Osteoblast (primary cell): ENCODE data around the gene ARFGAP1. TPM values are rescaled to one million over a fixed set of nuclear protein-coding genes. Genes with fewer than 3 reads are reported as not detected.
A peak's percentile ranks its signal among the peaks of the same experiment; 100 is the strongest.

Source experiments
- DNase-seq: peaks from one replicate; pipeline ENCODE4 v3.0.0; 2011; ENCODE audit warnings: low spot score, mixed read lengths; ENCODE audit not compliant: insufficient read length; ENCODE audit errors: missing footprints
- H2AFZ ChIP-seq: 2 replicates; pipeline ENCODE4 v1.6.0; 2011; ENCODE audit warnings: mild to moderate bottlenecking, low read length
- H3K27ac ChIP-seq: 2 replicates; pipeline ENCODE4 v1.5.1; 2011; ENCODE audit warnings: mild to moderate bottlenecking, low read depth, low read length, moderate library complexity
- H3K27me3 ChIP-seq: 2 replicates; pipeline ENCODE4 v1.6.0; 2012; ENCODE audit warnings: mild to moderate bottlenecking, control low read depth, inconsistent platforms, low read length, moderate library complexity; ENCODE audit not compliant: insufficient read depth
- H3K36me3 ChIP-seq: 2 replicates; pipeline ENCODE4 v1.5.1; 2011; ENCODE audit warnings: mild to moderate bottlenecking, low read length, control low read depth, moderate library complexity; ENCODE audit not compliant: insufficient read depth
- H3K4me1 ChIP-seq: 2 replicates; pipeline ENCODE4 v1.5.1; 2011; ENCODE audit warnings: mild to moderate bottlenecking, low read length, control low read depth, moderate library complexity; ENCODE audit not compliant: insufficient read depth
- H3K4me2 ChIP-seq: 2 replicates; pipeline ENCODE4 v1.6.0; 2011; ENCODE audit warnings: mild to moderate bottlenecking, low read length; ENCODE audit not compliant: insufficient read depth
- H3K4me3 ChIP-seq: fragments of 200-600 bp; sonication (generic); 3 replicates; pipeline ENCODE4 v1.5.1; 2012; ENCODE audit warnings: mild to moderate bottlenecking, low read length, inconsistent platforms; ENCODE audit not compliant: insufficient read depth
- H3K79me2 ChIP-seq: 2 replicates; pipeline ENCODE4 v1.6.0; 2012; ENCODE audit warnings: mild to moderate bottlenecking, low read length, control low read depth, inconsistent platforms; ENCODE audit not compliant: insufficient read depth
- H3K9me3 ChIP-seq: 2 replicates; pipeline ENCODE4 v1.5.1; 2011; ENCODE audit warnings: low read depth, low read length, control low read depth
- H4K20me1 ChIP-seq: 2 replicates; pipeline ENCODE4 v1.6.0; 2012; ENCODE audit warnings: mild to moderate bottlenecking, low read length, control low read depth; ENCODE audit not compliant: insufficient read depth
- CTCF ChIP-seq: IDR thresholded peaks from 2 replicates; pipeline ENCODE4 v1.5.1; 2011; ENCODE audit warnings: mild to moderate bottlenecking, low read depth, low read length, moderate library complexity; ENCODE audit errors: extremely low read depth
- total RNA-seq: library from RNA; depleted of rRNA; stranded (reverse); fragments of >200 nt; gene quantifications from 2 replicates; pipeline ENCODE4 v1.2.3, GENCODE V29; 2012

The ARFGAP1 gene
- total RNA-seq, 1 donor = 68.4 TPM

GRCh38 chr20:63314566-63315239 lies 42.1 kb downstream of the ARFGAP1 start:
- no peaks in the 10 kb centered on the region for H3K4me1 ChIP-seq

DNA sequence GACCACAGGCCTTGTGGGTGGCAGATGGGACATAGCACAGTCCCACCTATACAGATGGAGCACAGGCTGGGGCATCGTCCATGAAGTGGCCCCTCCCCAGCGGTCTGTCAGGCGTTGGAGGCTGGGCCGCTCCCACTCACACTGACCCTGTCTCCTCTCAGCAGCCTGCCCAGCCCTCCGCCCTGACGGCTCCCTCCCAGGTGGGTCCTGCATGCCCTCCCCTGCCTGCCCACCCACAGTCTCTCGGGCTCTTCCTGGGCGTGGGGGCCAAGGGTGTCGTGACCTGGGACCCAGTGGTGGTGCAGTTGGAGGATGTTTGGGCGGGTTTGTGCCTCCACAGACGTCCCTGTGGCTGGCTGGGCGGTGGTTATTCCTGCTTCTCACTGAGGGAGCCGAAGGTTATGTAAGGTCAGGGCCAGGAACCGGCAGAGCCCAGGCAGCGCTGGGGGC lies 42.7 kb downstream of the ARFGAP1 start:
- Histone ChIP-seq H3K4me1 (no peaks in the 10 kb centered on the region), H3K27ac (no peak overlapping the region), H3K79me2 (no peaks in the 10 kb centered on the region), H3K4me2 (no peak overlapping the region), H3K9me3 (no peaks in the 10 kb centered on the region), H2AFZ (no peak overlapping the region), H3K4me3 (no peak overlapping the region), H3K27me3 (no peaks in the 10 kb centered on the region), H4K20me1 (no peaks in the 10 kb centered on the region), H3K36me3 (no peaks in the 10 kb centered on the region)
- no peak for DNase-seq
- TF ChIP-seq CTCF = no peak

More at GRCh38 chr20:63314566-63315239, 42.1 kb downstream of the ARFGAP1 start:
- Histone ChIP-seq H3K9me3 (no peaks in the 10 kb centered on the region), H3K27me3 (no peaks in the 10 kb centered on the region), H3K79me2 (no peaks in the 10 kb centered on the region), H2AFZ (no peak overlapping the region), H4K20me1 (no peaks in the 10 kb centered on the region), H3K4me3 (no peak overlapping the region), H3K36me3 (no peaks in the 10 kb centered on the region), H3K4me2 (no peak overlapping the region), H3K27ac (no peak overlapping the region)
- TF ChIP-seq CTCF = no peak
- DNase-seq = peak; percentile 93

DNA sequence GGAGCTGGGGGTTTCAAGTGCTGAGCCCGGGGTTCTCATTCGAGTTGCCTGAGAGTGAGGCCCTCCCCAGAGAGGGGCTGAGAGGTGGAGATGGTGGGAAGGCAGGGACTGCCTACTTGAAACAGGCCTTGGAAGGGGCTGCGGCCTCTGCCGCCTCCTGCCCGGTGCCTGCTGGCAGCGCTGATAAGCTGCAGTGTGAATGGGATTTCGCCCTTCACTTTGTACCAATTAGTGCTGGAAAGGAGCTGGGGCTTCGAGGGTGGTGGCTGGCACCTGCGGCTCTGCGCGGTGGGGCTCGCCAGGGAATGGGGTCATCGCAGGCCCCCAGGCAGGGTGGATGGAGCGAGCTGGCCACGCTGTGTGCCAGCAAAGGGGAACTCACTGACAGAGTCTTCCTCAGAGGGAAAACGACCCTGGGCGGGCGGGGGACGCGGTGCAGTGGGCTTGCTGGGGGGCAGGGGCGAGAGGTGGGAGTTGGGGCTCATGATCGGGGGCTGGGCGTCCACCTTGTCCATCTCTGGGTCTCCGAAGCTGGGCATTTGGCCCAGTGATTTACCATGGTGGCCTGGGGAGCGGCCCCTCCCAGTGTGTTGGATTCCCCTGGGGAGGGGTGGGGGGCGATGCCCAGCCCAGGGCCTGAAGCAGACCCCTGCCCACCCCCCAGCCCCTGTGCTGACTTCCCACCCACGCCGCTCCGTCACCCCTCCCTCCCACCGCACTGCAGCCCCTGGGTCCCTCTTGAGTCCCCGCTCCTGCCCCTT lies 43.3 kb downstream of the ARFGAP1 start:
- no peak overlapping the region for H3K27ac ChIP-seq
- no peak for DNase-seq
- no peak for TF ChIP-seq CTCF
- H3K4me1 ChIP-seq = no peaks in the 10 kb centered on the region
- no peaks in the 10 kb centered on the region for H3K9me3 ChIP-seq
- no peak overlapping the region for H2AFZ ChIP-seq
- H3K79me2 ChIP-seq = no peaks in the 10 kb centered on the region
- no peaks in the 10 kb centered on the region for H4K20me1 ChIP-seq
- no peak overlapping the region for H3K4me3 ChIP-seq
- no peak overlapping the region for H3K4me2 ChIP-seq
- H3K36me3 ChIP-seq = no peaks in the 10 kb centered on the region
- no peaks in the 10 kb centered on the region for H3K27me3 ChIP-seq

- Histone ChIP-seq H3K4me3 (no peak overlapping the region), H2AFZ (no peak overlapping the region), H3K79me2 (no peaks in the 10 kb centered on the region), H3K36me3 (no peaks in the 10 kb centered on the region), H3K9me3 (no peaks in the 10 kb centered on the region), H3K4me1 (no peaks in the 10 kb centered on the region), H4K20me1 (no peaks in the 10 kb centered on the region), H3K27ac (no peak overlapping the region), H3K27me3 (no peaks in the 10 kb centered on the region), H3K4me2 (no peak overlapping the region)
- peak; percentile 94 for DNase-seq
- TF ChIP-seq CTCF = no peak
Measured at GRCh38 chr20:63316502-63316921, 43.9 kb downstream of the ARFGAP1 start.
